GM20000 (cell line): ENCODE results near the gene PDZD8.

Experiments
- DNase-seq: peaks from one replicate; pipeline ENCODE4 v3.0.0; 2012; ENCODE audit warnings: low spot score
- CTCF ChIP-seq: IDR thresholded peaks from 2 replicates; pipeline ENCODE4 v1.5.1; 2012; ENCODE audit warnings: mild to moderate bottlenecking, control low read depth; ENCODE audit errors: extremely low read depth, missing control alignments

Gene PDZD8

DNA sequence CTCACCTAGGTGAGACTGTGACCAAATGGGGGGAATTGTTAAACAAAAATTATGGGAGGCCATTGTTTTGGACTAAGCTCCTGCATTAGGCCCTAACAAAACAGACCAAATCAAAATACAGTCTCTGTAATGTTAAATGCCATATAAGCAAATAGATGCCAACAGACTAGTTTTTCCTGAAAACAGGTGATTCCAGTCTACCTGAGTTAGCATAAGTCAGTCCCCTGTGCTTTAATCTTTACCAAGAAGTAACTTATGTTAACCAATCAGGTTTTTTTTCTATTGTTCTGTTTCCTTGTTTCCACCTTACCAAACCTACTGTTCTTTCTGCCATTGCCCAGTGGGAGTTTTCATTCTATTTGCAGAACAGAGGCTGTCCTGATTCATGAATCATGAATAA lies 48.0 kb downstream of the PDZD8 start:
- TF ChIP-seq CTCF, result no peak
- DNase-seq, result no peak

DNA sequence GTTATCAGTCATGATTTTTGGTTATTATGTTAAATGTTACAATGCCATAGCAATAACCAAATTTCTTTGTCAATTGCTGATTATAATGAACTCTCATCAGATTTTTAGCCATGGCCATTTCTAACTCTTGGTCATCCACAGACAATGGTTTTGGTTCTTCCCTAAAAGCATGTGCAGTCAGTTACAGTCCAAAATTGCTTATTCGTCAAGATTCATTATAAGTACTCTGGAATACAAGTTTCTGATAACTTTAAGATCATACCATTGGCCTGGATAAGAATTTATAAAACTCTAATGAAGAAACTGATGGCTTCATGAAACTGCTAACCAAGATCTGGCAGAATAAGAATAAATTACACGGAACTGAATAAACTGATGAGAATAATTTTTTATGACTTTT lies 50.9 kb downstream of the PDZD8 start:
- TF ChIP-seq CTCF, result no peak
- DNase-seq, result no peak

GRCh38 chr10:117322260-117322659 lies 53.0 kb downstream of the PDZD8 start:
- no peak for DNase-seq
- no peak for TF ChIP-seq CTCF

- DNase-seq, result peak; percentile 19
These were observed 55.1 kb downstream of the PDZD8 start for GRCh38 chr10:117320050-117320665.

GRCh38 chr10:117318909-117319308 lies 56.3 kb downstream of the PDZD8 start:
- DNase-seq, result no peak
- TF ChIP-seq CTCF, result no peak

More at GRCh38 chr10:117320050-117320665, 55.1 kb downstream of the PDZD8 start:
- TF ChIP-seq CTCF, result peak; percentile 55

DNA sequence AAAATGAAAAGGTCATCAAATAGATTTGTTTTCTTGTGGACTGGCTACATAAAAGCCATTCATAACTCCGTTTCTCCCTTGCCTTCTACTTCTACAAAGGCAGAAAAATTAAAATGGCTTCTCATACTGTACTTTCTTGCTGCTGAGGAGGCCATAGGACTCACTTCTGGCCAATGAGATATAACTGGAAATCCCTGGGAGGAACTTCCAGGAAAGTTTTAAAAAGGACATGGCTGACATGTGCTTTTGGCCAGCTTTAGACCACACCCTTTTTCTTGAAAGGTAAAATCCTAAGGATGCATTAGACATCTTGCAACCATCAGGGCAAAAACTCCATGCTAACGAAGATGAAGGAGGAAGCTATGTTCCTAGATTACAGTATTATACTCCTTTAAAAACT lies 58.5 kb downstream of the PDZD8 start:
- no peak for TF ChIP-seq CTCF
- DNase-seq, result no peak

- no peak for TF ChIP-seq CTCF
- DNase-seq, result no peak
These were observed 61.6 kb downstream of the PDZD8 start for GRCh38 chr10:117313641-117314040.
